Non-pigmented ciliary epithelial cell (primary cell): ENCODE results near the gene OXSR1.
"Not testable (repeated sequence)": the region's sequence is repeated elsewhere in the genome, so short reads cannot be mapped to it uniquely, and the experiment has no call there.

Experiments used
- DNase-seq: peaks from one replicate; pipeline ENCODE4 v3.0.0-alpha.2; 2010; ENCODE audit warnings: low read depth

The OXSR1 gene

DNA sequence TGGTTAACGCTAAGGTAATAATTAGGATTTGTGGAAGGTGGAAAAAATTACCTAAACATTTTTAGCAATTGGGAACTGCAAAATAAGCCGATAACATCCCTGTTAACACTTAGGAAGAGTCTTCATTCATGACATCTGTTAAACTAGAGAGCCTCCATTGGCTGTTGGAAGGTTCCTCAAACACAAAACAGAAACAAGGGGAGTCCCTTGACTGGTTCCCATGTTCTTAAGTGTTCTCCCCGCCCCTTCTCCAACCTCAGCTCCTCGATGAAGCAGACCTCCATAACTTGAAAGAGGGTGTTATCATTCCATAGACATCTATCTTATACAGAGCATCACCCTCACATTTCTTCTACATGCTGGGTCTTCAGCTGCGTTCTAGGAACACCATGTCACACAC lies 102.8 kb downstream of the OXSR1 start:
- no peak for DNase-seq

- no peak for DNase-seq
These were observed 103.2 kb downstream of the OXSR1 start for GRCh38 chr3:38268522-38268921.

DNA sequence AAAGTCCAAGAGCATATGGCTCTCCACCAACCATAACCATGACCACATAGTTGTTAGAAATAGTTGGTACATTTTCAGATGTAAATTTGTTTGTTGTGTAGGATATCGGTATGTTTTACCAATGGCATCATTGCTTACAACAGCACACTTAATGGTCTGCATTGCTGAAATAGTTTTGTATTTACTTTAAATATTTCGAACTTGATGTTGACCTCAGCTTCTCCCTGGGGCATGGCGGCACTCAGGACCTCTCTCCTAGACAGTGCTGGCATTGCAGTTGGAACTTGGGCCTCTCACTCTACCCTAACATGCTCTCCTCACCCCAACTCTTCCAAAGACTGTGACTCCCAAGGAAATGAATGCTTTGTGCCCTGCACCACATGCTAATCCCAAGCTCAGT lies 105.3 kb downstream of the OXSR1 start:
- DNase-seq: no peak

- no peak for DNase-seq
These were observed 106.2 kb downstream of the OXSR1 start for GRCh38 chr3:38271553-38271952.

DNA sequence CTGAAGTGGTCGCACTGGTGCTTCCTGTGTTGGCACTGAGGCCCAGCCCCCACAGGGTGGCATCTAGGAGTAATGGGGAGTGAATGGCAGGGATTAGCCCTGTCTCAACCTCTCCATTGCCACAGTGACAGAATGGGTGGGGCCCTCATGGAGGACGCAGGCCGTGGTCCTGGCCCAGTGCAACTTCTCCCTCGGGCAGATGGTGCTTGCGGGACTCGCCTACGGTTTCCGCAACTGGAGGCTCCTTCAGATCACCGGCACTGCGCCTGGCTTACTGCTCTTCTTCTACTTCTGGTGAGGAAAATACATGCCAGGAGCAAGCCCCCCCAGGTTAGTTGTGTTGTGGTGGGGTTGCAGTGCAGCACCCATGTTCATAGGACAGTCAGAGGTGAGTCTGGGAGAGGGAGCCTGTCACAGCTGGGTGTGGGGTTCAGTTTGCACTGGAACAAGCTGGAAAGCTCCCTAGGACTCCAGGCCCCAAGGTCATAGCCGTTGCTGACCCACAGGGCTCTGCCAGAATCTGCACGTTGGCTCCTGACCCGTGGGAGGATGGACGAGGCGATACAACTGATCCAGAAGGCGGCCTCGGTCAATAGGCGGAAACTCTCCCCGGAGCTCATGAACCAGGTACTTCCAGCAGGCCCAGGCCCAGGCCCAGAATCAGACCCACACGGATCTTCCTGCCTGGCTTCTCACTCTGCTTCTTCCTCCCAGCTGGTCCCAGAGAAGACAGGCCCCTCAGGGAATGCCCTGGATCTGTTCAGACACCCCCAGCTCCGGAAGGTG lies 109.7 kb downstream of the OXSR1 start:
- no peak for DNase-seq

- DNase-seq: no peak
These were observed 110.3 kb downstream of the OXSR1 start for GRCh38 chr3:38275658-38276057.

- no peak for DNase-seq
These were observed 111.0 kb downstream of the OXSR1 start for GRCh38 chr3:38276081-38276916.

DNA sequence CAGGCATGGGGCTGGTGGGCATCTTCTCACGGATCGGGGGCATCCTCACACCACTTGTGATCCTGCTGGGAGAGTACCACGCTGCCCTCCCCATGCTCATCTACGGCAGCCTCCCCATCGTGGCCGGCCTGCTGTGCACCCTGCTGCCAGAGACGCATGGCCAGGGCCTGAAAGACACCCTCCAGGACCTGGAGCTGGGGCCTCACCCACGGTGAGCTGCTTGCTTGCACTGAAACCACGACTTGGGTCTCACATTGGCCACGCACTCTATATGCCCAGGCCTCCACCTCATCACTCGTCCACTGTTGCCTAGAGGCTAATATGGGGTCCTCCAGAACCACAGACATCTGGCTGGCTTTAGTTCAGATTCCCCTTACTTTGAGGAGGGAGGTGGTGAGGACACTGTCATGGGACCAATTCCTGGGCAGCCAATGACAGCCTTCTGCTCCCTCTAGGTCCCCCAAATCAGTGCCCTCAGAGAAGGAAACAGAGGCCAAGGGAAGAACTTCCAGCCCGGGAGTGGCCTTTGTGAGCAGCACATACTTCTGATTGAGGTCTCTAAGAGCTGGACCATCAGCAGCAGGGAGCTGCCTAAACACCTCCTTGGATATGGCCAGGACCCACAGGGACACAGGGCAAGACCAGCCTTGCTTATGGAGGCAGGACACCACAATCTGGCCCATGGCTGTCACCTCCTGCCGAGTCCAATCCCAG lies 111.7 kb downstream of the OXSR1 start:
- DNase-seq: no peak

DNA sequence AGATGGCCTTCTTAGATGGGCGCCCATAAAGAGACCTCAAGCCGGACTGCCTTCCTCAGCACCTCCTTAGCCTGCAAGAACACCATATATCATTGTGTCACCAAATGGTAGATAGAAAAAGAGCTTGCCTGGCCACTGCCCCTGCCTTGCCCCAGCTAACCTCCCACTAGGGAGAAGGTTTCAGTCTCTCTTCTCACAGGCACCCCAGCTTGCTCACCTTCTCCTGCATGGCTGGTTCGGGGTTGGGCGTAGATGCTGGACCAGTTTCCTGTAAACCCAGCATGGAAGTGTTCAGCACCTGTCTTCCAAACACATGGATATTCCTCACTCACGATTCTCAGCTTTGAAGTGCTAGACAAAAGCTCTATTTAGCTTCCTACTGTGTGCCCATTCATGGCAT lies 113.5 kb downstream of the OXSR1 start:
- DNase-seq: no peak

DNA sequence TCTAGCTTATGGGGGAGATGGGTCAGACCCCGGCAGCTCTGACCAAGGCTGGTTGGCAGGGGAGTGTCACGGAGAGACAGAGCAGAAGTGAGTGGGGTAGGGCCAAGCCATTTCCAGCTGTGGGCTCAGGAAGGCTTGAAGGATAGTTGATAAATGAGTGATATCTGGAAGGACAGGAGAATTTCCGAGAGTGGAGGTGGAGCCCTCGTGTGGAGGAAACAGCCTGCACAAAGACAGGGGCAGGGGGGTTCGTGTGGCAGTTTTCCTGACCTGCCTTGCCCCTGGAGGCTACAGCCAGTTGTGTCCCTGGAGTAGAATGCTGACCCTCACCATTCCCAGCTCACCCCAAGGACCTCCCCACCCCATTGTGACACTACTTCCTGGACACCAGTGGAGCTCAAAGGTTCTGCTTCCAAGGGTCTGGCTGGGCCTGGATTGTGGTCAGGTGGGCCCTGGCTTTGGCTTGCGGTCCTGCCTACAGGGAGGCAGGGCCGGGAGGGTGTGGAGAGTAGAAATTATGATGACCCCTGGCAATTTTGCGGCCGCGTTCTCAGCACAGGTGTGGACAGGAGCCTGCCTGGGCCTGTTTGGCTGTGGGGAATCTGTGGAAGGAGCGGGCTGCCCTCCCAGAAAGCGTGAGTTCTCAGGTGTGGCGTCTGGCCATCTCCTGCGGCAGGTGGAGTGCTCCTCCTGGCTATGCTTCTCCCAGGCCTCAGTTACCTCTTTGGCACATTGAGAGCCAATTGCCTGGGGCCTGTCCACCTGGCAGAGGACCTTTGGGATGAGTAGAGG lies 116.8 kb downstream of the OXSR1 start, which contains the start of gene SLC22A14:
Gene SLC22A14, plus strand, starts transcription at position 400 of the 792 bp plus-strand sequence. CDS start 23,733 bp downstream, outside the sequence.
- no peak for DNase-seq

DNA sequence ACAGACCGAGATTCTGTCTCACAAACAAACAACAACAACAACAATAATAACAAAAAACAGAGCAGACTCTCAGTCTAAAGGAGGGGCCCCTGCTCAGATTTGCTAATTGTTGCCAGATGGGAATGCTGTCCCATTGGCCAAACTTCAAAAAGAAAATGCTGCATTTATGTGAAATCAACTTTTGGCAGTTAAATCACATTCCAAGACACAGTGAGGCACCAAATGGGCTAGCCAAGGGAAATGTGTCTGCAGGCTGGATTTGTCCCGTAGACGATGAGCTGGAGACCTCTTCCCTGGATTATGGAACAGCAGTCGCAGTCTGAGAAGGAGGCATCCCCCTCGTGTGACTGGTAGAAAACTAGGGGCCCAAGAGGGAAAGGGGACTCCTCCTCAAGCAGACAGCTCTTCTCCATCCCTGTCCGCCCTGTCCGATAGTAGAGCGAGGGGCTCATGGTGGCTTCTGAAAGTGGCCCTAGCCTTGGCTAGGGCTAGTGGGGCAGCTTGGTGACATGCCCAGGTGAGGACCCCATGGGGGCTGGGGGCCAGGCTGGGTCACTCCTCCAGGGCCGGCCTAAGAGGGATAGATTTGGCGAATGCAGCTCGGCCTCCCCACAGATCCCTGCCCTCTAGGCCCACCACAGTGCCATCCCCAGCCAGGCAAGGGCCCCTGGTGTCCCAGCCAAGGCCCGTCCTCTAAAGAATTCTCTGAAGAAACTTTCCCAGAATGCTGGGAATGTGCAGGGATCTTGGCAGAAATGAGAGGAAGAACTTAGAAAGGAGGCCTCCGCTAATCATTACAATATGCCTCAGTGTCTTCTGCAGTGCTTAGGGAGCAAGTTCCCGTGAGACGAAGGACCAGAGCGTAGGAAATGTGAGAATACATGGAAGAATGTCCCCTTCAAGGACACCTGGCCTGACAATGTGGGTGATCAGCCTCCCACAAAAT lies 118.7 kb downstream of the OXSR1 start:
- peak; percentile 8 for DNase-seq

DNA sequence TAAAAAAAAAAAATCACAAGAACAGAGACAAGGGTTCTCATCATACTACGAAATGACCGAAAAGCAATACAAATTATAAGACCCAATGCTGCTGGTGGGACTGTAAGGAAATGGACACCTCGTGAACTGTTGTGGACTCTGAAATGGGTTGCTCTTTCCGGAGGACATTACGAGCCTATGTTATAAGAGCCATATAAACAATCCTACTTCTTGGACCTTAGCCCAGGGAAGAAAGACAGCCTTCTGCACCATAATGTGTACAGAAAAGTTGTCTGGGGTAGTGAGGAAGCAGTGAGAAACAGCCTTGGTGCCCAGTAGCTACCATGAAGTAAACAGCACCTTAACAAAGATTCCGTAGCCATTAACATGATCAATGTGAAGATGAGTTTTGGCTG lies 119.4 kb downstream of the OXSR1 start:
- DNase-seq: no peak

DNA sequence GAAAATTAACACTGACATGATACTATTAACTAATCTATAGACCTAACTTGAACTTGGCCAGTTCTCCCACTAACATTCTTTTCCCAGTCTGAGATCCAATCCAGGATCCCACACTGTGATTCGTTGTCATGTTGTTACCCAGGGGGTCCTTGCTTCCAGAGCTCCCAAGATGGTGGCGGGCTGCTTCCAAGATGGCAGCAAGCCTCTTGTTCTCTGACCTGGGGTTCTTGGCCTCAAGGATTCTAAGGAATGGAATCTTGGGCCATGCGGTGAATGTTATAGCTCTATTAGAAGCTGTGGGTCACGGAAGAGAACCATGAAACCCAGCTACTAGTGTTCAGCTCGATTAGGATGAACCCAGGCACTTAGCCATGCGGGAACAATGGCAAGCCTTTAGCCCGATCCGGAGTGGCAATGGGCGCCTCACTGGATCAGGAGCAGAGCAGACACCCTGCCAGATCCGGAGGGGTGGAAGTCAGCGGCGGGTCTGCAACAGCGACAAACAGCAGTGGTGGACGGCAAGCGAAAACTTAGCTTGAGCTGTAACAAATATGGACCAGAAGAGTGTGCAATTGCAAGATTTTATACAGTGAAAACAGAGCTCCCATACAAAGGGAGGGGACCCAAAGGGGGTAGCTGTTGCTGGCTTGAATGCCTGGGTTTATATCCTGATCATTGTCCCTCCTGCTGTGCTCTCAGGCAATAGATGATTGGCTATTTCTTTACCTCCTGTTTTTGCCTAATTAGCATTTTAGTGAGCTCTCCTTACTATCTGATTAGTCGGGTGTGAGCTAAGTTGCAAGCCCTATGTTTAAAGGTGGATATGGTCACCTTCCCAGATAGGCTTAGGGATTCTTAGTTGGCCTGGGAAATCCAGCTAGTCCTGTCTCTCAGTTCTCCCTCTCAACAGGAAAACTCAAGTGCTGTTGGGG lies 124.2 kb downstream of the OXSR1 start:
- DNase-seq: not testable (repeated sequence)

- not testable (repeated sequence) for DNase-seq
These were observed 131.7 kb downstream of the OXSR1 start for GRCh38 chr3:38297053-38297452.

DNA sequence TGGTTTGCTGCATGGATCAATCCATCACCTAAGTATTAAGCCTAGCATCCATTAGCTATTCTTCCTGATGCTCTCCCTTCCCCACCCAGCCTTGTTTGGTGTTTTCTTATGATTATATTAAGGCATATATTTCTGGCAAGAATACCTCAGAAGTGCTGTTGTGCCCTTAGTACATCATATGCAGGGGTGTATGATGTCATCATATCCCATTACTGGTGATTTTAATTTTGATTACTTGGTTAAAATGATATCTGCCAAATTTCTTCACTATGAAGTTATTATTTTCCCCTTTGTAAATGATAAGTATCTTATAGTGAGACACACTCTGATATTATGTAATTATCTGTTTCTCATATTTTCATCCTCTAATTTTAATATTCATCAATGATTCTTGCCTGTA lies 132.2 kb downstream of the OXSR1 start:
- no peak for DNase-seq

DNA sequence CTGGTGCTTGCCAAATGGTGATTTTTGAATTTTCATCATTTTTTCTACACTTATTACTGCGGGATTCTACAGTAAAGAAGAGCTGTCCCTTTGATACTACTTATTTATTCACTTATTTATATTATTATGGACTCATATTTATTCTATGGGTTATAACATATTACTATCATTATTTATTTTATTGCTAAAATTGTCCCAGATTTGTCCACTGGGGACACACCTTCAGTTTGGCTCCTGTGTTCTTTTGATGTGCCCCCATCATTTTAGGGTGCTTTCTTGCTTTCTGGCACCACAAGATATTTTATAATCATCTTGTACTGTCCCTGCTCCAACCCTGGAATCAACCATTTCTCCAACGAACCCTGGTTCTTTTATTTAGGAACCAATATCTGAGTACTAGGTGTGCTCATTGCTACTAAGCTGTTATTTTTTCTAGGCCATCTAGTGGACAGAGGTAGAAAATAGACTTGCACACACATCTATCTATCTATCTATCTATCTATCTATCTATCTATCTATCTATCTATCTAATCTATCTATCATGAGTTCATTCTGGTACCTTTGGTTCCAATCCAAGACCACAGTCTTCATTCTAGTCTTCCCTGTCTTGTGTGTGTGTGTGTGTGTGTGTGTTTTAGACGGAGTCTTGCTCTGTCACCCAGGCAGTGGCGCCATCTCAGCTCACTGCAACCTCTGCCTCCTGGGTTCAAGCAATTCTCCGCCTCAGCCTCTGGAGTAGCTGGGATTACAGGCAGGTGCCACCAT lies 132.8 kb downstream of the OXSR1 start:
- peak; percentile 3 for DNase-seq
